HG03460 (cell line): ENCODE results near the gene HOXA5.

Source experiments
- ATAC-seq: cut with Tn5 transposase; IDR thresholded peaks from one replicate; pipeline ENCODE4 v1.9.1; 2021; ENCODE audit not compliant: unreplicated experiment

Gene HOXA5

DNA sequence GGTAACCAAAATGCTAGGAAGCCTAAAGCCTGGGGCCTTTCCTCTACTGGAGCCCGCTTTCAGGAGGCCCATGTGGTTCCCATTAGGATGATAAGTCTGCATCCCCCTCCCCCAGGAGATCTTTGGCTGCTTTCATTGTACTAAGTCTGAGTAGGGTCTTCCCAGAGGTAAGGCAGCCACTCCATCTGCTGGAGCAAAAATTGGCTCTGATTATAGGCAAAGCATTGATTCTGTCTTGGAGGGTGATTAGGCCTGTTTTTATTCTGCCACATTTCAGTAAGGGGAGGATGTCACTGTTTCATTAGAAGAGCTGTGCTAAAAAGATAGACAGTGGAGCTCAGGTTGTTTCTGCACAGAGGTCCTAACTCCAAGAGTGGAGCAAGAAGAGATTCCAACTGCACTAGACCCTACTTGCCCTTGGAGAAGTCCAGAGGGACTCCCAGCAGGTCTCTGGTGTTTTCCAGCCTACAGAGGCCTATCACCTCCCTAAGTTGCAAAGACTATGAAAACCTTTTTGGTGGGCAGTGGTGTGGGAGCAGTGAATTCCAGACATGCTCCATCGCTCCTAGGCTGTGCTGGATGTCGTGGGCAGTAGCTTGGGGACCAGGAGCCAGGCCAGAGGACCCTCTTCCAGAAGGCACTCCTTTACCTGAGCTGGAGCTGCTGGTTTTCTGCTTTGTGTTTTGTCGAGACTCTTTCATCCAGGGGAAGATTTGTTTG, 33.9 kb downstream of the HOXA5 start:
- ATAC-seq = no peak

DNA sequence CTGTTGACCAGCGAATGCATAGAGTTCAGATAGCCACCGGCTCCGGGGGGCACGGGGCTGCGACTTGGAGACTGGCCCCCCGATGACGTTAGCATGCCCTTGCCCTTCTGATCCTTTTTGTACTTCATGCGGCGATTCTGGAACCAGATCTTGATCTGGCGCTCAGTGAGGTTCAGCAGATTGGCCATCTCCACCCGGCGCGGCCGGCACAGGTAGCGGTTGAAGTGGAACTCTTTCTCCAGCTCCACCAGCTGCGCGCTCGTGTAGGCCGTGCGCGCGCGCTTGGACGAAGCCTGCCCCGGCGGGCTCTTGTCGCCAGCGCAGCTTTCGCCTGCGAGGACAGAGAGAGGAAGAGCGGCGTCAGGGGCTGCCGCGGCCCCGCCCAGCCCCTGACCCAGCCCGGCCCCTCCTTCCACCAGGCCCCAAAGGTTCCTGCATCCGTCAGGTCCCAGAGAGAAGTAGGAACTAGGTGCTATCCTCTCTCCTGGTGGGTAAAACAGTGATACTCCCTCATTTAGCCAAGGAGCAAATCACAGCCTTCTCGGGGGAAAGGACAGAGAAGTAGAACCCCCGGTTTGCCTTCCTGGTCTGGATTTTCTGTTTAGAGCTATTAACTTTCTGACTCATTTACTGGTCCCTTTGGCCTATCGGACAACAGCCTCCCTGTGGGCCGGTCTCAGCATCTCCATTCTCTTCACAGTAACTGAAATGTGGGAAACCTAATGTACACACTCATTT, 34.9 kb downstream of the HOXA5 start:
- ATAC-seq = no peak

DNA sequence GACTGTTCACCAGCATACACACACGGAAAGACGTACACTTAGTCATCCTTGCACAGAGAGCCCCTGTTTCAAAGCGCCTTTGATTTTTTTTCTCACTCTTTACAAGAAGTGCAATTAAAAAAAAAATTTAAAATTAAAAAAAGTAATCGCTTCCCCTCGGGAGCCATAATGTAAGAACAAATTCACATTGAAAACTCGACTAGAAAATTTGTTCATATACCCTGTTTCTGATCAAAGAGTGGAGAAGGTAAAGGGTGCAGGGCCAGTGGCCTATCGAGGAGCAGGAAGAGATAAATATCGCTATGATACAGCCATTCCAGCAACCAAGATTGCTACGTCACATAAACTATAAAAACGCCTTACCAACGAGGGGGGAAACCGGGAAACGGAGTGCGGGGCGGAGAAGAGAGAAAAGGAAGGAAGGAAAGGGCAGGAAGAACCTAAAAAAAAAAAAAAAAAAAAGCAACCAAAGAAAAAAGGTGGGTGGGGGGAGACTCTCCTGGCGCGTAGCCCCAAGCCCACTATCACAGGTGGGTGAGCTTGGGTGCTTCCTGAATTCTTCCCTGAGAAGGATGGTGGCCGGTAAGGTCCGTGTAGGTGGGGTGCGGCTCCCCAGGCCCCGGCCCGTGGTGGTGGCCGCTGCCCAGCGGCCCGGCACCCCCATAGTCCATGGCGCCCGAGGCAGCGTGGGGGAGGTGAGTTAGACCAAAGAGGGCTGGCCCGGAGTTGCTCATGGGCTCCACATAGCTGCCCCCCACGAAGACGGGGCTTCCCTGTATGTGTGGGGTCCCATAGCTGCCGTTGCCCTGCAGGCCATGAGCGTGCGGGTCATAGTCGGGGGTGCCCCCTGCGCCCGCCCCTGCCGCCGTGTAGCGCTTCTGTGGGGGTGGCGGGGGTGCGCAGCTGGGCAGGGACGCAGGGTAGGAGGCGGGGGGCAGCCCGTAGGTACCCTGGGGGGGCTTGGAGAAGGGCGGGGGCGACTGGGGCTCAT, 35.8 kb downstream of the HOXA5 start:
- no peak for ATAC-seq

DNA sequence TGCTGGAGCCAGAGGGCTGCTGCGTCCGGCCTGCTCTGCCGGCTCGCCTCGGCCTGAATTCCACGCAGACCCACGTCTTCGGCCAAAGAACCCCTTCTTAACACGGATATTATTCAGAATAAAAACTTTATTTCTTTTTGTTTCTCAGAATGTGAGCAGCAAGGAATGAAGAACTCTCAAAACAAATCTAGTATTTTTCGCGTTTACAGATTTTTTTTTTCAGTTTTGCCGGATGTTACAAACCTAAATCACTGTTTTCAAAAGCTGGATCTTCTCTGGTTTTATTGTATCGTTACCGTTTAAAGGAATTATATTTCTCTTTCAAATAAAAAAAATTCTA, 36.6 kb downstream of the HOXA5 start:
- no peak for ATAC-seq

DNA sequence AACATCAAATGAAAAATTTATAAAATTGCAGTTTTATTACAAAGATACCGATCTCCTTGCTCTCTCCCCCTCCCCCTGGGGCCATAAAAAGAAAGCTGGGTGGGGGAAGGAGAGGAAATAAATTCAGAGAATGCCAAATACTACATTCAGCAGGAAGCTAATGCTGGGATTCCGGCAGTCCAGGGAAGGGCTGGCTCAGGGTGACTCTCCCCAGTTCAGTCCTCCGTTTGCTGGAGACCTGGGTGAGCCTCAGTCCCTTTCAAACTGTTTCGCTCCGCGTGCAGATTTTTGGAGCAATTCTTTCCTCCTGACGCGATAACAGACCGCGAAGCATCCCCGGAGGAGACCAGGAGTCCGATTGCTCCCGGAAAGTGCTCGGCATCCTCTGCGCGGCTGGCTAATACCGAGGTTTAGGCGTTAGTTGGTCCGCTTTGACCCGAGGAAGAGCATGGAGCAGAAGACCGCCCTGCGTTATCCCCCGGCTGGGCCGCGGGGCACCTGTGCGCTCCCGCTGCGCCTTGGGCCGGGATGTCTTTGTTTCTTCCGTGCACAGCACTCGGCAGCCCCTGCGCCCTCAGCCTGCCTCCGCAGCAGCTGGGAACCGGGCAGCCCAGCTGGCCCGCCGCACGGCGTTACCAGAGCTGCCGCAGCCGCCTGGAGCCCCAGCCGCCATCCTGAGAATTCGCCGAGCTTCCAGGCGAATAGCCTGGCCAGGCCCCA, 37.1 kb downstream of the HOXA5 start:
- ATAC-seq = no peak

DNA sequence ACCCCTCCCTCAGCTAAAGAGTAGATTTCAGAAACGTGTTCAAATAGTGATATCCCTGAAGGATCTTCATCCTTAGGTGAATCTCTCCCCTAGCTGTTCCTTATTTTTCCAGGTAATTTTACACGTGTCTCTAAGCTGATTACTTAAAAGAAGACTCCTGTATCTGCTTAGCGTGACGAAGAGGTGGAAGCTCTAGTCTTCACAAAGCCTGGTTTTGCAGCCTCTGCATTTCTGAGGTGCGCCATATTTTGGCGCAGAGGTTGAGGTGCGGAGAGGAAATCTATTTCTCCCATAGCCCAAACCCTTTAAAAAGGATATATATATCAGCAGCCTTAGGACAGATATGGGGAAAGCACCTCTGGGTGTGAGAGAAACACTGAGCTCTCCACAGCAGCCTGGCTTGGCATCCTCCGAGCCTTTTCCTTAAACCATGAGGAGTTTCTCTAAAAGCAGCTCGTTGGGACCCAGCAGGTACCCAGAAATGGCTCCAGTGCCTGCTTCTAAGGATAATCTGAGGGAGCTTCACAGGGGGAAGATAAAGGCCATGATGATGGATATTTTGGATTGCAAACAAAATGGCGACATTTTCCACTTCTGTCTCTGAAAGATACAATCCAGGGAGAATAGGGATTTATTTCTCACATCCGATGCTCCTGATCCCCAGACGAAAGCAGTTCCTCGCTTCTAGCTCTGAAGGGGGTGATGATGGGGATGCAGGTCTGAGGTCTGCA, 38.0 kb downstream of the HOXA5 start:
- ATAC-seq = no peak

DNA sequence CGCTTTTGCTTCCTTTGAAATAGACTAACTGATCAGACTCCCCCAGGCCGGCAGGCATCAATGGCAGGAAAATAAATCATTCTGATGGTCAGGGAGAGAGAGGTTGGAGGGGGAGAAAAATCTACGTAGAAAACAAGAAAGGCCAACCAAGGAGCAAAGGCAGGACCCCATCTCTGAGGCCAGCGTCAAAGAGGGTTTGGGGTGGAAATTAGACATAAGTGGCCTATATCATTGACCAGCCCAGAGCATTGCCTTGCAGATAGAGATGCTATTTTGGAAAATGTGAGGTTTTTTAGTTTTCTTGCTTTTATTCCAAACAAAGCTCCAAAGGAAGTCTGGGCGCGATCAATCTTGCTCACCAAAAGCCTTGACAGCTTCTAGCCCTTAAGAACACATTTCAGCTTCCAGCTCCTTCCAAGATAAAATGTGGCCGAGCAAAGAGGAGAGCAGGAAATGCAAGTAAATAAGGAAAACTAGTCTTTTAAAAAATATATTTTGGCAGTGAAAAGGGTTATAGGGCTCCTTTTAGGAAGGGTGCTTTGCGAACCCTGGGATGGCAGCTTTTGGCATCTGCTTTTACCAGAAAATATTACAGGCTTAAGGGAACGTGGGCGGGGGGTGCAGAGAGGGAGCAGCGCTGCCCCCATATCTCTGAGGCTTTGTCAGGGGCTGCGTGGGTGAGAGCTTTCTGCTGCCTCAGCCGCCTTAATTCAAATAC, 39.0 kb downstream of the HOXA5 start:
- no peak for ATAC-seq

DNA sequence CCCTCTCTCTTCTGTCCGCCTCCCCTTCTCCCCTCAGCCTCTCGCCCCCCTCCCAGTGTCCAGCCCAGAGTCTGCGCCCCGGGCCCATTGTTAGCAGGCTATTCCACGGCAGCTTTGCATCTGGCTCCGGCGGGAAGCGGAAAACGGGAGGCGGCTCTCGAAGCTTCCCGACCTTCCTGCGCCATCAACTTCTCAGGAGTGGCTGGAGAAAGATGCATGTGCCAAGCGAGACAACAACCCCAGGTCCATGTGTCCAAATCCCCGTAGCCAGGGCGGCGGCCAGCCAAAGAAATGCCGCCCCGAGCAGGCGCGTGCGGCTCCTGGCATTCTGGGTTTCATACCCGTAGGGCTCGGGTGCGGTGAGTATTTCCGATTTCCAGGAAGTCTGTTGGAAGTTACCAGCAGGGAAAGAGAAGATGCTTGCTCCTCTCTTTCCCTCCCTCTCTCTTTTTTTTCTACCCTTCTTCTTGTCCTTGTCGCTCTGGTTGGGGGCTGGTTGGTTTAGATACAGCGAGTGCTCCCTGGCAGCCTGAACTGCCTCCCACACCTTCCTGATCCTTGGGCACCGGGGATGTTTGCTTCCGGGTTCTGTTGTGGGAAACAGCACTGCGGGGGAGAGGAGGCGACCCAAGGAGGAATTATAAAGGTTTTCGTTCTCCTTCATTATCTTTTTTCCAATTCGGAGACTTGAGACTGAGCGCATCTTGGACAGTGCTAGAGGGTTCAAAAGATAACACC, 39.8 kb downstream of the HOXA5 start:
- no peak for ATAC-seq

DNA sequence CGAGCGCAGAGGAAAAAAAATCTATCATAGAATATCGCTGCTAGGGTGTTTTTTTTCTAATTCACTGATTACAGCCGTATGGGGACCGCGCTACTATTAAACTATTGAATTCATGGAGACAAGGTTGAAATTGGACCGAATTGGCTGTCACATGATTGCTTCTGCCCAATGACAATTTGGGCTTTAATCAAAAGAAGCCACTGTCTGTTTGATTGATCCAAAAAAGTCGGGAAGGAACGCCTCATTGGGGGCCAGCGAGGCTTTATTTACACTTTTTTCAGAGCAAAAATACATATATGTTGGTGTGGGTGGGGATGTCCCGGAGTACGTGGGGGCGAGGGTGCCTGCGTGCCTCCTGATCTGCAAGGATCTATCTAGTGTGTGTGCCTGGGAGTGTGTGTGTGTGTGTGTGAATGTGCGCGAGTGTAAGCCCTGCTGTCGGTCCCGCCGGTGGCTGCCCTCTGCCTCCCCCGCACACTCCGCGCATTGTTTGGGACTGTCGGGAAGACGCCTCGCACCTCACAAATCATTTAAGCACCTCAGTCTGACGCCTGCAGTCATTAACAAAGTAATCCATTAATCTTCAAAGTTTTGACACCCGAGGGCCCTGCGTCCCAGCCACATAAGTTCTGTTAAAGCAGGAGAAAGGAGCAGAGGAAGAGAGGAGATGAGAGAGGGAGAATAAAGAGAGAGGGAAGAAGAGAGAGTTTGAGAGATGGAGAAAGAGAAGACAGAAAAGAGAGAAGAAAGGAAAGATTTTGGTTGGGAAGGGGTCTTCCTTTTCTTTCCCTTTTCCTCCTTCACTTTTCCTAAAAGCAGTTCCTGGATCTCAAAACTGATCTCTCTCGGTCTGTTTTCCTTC, 40.7 kb downstream of the HOXA5 start, which contains the start of gene HOXA2:
HOXA2 (minus strand) TSS at position 103 of the 862 bp plus-strand sequence. CDS start 183 bp downstream, outside the sequence.
- ATAC-seq = no peak

DNA sequence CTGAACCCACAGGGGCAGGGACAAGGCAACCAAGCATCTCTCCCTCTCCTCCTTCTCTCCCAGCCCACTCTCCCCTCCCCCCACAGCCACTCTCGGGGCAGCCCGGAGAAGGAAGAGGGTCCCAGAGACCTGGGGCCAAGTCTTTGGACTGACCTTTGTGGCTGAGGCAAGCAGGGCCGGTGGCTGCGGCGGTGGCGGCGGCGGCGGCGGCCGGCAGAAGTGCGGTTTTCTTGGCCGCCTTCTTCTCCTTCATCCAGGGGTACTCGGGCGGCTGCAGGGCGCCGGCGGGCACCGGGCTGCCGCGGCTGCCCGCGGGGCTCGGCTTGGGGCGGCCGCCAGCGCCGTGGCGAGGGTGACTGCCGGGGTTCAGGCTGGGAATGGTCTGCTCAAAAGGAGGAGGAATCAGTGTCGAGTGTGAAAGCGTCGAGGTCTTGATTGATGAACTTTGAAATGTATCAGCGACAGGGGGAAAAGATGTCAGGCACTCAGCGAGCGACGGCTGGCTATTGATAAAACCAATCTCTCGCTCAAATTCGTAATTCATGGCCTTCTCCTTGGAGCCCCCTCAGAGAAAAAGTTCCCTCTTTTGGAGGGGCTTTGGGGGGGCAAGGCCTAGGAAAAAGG, 41.4 kb downstream of the HOXA5 start:
- ATAC-seq = no peak

DNA sequence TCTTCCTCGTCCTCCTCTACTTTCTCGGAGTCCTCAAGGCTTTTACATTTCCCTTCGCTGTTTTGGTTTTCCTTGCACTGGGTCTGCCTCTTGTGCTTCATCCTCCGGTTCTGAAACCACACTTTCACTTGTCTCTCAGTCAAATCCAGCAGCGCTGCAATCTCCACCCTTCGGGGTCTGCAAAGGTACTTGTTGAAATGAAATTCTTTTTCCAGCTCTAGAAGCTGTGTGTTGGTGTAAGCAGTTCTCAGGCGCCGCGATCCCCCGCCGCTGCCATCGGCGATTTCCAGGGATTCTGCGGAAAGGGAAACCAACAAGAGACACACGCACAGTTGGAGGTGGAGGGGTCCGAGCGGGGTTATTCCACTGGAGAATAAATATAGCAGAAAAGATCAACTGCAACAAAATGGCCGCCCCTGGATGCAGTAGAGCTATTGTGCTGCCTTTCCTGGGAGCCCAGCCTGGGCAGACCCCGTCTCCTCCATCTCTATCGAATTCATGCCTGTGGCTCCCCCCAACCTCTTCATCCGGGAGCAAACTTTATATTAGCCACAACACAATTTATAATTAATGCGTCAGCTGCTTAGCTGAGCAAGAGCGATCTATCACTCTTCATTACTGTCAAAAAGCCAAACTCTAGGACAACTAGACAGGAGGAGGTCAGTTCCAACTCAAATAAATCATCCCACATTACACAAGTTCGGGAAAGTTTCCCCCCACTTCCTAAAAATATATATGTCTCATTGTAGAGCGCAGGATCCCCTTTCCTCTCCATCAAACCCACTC, 42.1 kb downstream of the HOXA5 start:
- ATAC-seq = no peak

DNA sequence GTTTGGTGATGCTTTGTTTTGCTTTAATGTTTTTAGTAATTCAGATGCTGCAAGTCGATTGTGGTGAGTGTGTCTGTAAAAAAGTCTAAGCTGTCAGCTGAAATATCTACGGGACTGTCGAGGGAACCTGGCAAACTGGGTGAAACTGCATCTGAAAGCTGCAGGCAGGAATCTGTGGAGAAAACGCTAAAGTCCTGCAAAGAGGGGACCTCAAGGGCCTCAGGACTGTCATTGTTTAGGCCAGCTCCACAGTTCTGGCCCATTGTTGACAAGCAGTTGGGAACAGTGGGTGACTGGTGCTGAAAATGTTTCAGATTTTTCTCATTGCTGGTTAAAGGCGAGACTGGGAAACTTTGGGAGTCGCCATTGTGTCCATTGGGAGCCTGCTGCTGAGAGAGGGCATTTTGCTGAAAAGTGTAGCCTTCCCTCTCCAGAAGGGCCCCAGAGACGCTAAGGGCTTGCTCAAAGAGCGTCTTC, 42.7 kb downstream of the HOXA5 start:
- no peak for ATAC-seq

DNA sequence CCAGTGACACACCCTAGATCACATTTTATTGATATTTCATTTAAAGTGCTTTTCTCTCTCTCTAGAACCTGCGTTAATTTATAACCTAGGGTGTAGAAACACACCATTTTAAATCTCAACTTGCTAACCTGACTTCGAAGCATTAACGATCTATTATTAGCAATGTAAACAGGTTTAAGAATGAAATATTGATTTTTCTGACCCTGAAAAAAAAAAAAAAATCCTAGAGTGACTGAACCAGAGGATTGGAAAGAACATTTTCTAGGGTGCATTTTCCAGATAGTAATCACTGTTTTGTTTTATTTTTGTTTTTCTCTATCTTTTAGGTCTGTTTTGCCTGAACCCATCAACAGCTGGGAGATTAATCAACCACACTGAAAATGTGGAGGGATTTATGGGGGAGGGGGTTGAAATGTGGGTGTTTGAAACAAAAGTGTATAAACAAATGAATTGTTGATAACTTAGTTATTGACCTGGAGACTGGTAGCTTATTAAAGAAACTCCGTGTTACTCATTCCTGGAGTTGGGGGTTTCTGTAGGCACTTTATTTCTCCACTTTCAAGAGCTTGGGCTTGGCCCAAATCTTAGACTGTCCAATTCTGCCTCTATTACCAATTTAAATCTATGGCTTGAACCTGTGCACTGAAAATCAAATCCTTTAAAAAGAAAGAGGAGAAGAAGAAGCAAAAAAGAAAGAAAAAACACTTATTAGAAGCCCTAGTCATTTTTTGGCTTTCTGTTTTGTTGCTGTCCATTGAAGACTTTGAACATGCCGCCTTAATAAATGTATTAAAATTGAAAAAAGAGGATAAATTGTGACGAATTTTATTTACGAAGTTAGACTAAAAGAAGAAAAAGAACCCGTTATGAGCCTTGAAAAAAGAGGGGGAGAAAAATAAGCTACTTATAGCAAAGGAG, 43.8 kb downstream of the HOXA5 start:
- no peak for ATAC-seq

DNA sequence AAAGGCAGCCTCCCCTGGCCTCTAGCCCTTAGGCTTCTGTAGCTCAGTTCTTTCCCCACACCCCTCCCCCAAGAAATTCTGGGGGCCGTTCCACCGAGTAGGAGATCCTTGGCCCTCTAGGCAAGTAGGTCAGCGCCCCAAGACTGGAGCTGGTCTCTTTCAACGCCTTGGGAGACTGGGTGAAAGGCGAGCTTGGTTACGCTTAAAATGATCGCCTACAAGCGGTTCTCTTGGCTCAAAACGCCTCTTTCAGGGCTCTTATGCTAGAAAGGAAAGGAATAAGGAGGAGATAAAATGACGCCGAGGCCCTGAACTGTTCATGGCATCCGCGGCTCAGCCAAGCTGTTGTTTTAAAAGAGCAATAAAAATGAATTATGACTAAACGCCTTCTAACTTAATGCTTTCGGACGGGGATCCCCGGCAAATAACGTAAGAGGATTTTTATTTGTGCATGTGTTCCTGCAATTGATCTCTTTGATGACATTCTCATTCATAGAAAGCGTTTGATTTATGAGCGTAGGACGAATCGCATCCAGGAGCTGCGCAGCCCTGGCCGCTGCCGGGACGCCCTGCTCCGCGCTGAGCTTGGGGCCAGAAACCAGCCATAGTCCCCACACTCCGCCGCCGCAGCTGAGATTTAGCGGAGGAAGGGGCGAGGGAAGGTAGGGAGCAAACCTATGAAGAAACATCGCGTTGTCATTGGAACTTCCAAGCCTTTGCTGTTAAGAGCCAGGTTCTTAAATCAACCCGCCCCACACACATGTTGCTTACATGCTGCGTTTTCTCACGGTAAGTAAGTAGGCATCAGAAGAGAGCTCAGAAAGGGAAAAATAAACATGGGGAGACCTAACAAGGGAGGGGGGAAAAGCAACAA, 44.7 kb downstream of the HOXA5 start:
- ATAC-seq = no peak
